Naive thymus-derived CD4-positive, alpha-beta T cell (primary cell): Measurements from ENCODE around the gene PHF11. TPM values are rescaled to one million over a fixed set of nuclear protein-coding genes. Genes with fewer than 3 reads are reported as not detected.

Experiments used
- ATAC-seq: fragments of 150-1000 bp; cut with Tn5 transposase; 2 replicates; pipeline ENCODE4 v1.10.0; 2021; ENCODE audit warnings: mild to moderate bottlenecking, moderate library complexity
- CTCF ChIA-PET: fragments of 350-600 bp; sonication (Branson Sonifier 250); formaldehyde crosslinking; loops from one replicate; lab custom pipeline; 2021; ENCODE audit warnings: antibody characterized with exemption; lab: Charles Lee
- POLR2A ChIA-PET: fragments of 350-600 bp; sonication (Branson Sonifier 250); formaldehyde crosslinking; loops from one replicate; lab custom pipeline; 2021; ENCODE audit warnings: antibody characterized with exemption, inconsistent platforms; lab: Charles Lee
- DNase-seq, 9 donors: peaks; one replicate each; pipeline versions ENCODE4 v3.0.0 to v3.0.0-alpha.2; 2020 to 2022; ENCODE audit warnings: mixed read lengths in 1 of 9
- H3K27ac ChIP-seq: one replicate; pipeline ENCODE4 v1.7.0; 2013; ENCODE audit warnings: mild to moderate bottlenecking, low read depth, low read length, moderate library complexity
- H3K27me3 ChIP-seq, 2 donors: one replicate each; pipeline ENCODE4 v1.7.0; 2013; ENCODE audit warnings: low read length in 2 of 2, mild to moderate bottlenecking in 2 of 2, moderate library complexity in 2 of 2; ENCODE audit not compliant: control insufficient read depth in 2 of 2, insufficient read depth in 2 of 2
- H3K36me3 ChIP-seq, 3 experiments: 1 replicate in 2 of 3; 2 replicates in 1 of 3; pipeline ENCODE4 v1.7.0; 2013; ENCODE audit warnings: low read length in 3 of 3, mild to moderate bottlenecking in 3 of 3, moderate library complexity in 1 of 3; ENCODE audit not compliant: insufficient read depth in 3 of 3, control insufficient read depth in 2 of 3
- H3K4me1 ChIP-seq, 2 donors: one replicate each; pipeline ENCODE4 v1.7.0; 2013; ENCODE audit warnings: low read length in 2 of 2, mild to moderate bottlenecking in 2 of 2, moderate library complexity in 1 of 2; ENCODE audit not compliant: control insufficient read depth in 2 of 2, insufficient read depth in 2 of 2
- H3K4me3 ChIP-seq: 2 replicates; pipeline ENCODE4 v1.7.0; 2013; ENCODE audit warnings: mild to moderate bottlenecking, low read length
- H3K9me3 ChIP-seq, 3 experiments: 1 replicate in 2 of 3; 2 replicates in 1 of 3; pipeline ENCODE4 v1.7.0; 2013; ENCODE audit warnings: low read length in 3 of 3; ENCODE audit not compliant: control insufficient read depth in 2 of 3
- H3K27ac Mint-ChIP-seq, 9 donors: one replicate each; pipeline ENCODE4 v1.8.0; 2020 to 2022; ENCODE audit warnings: mixed read lengths in 9 of 9, mild to moderate bottlenecking in 8 of 9, moderate library complexity in 5 of 9, inconsistent platforms in 2 of 9
- H3K27me3 Mint-ChIP-seq, 5 donors: one replicate each; pipeline ENCODE4 v1.8.0; 2021 to 2022; ENCODE audit warnings: mixed read lengths in 5 of 5, mild to moderate bottlenecking in 1 of 5
- H3K36me3 Mint-ChIP-seq, 5 donors: one replicate each; pipeline ENCODE4 v1.8.0; 2020 to 2022; ENCODE audit warnings: mixed read lengths in 5 of 5, mild to moderate bottlenecking in 3 of 5, inconsistent platforms in 1 of 5
- H3K4me1 Mint-ChIP-seq, 7 donors: one replicate each; pipeline ENCODE4 v1.8.0; 2020 to 2022; ENCODE audit warnings: mixed read lengths in 7 of 7, mild to moderate bottlenecking in 3 of 7, inconsistent platforms in 1 of 7
- H3K4me3 Mint-ChIP-seq, 10 donors: one replicate each; pipeline ENCODE4 v1.8.0; 2020 to 2022; ENCODE audit warnings: mild to moderate bottlenecking in 10 of 10, mixed read lengths in 10 of 10, moderate library complexity in 6 of 10, inconsistent platforms in 2 of 10
- H3K9me3 Mint-ChIP-seq, 11 donors: one replicate each; pipeline ENCODE4 v1.8.0; 2020 to 2022; ENCODE audit warnings: mixed read lengths in 11 of 11, mild to moderate bottlenecking in 4 of 11, inconsistent platforms in 1 of 11, moderate library complexity in 1 of 11
- intact Hi-C, 2 donors: fragments of 100-400 bp; cut with micrococcal nuclease; formaldehyde crosslinking; loops; one replicate each; pipeline ENCODE4 v1.15.1; 2023
- polyA plus RNA-seq, 2 donors: library from polyadenylated mRNA; unstranded; fragments of 300-500 nt; fragmentation: Illumina TruSeq; gene quantifications; one replicate each; pipeline ENCODE4 v1.2.3, GENCODE V29; 2021
- total RNA-seq, 6 experiments: library from RNA in 5 of 6; stranded (reverse) in 5 of 6; gene quantifications; 1 replicate in 5 of 6; 2 replicates in 1 of 6; pipeline ENCODE4 v1.2.3 and lab custom pipeline; 2021 to 2026

PHF11 gene
- total and polyA plus RNA-seq, 7 experiments from 2014 or later, result 80.6 to 132 (median 106) TPM

DNA sequence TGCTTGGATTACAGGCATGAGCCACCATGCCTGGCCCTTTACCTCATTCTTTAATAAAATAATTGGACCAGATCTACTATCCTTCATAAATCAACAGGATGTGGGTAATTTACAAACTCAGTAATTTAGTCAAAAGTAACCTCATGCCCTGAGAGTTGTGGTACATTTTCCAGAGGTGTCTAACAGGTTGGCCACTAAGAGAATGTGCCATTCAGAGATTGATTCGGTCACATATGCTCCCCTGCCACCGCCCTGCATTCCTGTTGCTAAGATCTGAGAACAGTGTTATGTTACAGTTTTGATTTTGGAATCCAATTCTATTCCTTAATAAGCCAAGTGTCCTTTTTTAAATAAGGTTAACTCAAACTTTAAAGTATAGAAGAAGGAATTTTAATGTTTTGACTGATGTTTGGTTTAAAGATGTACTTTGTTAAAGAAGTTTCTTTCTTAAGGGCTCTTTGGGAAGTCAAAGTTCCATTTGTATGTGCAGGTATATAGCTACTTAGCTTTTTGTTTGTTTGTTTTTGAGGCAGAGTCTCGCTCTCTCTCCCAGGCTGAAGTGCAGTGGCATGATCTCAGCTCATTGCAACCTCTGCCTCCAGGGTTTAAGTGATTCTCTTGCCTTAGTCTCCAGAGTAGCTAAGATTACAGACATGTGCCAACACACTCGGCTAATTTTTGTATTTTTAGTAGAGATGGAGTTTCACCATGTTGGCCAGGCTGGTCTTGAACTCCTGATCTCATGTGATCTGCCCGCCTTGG, 29.2 kb downstream of the PHF11 start:
- Histone ChIP-seq H3K27me3 (no peaks in the 10 kb centered on the region), H3K27ac (no peak overlapping the region), H3K4me3 (no peak overlapping the region), H3K4me1 (no peaks in the 10 kb centered on the region), H3K9me3 (no peaks in the 10 kb centered on the region), H3K36me3 (peaks cover 4 to 18% (median 12%) of the 10 kb centered on the region in 3 experiments)
- no peaks in the 10 kb centered on the region for H3K9me3 Mint-ChIP-seq
- H3K27ac Mint-ChIP-seq, result peak overlapping the region in 3 of 9 donors; percentile 51 to 68 (median 59)
- ATAC-seq, result no peak
- H3K4me1 Mint-ChIP-seq, result peaks cover 0 to 9% (median 0%) of the 10 kb centered on the region in 7 donors
- intact Hi-C loops, result no loop called here
- ChIA-PET POLR2A (interaction anchor here (0.6 to 1.2 kb wide), 2 partner anchors 29 to 1635 kb away, joined by 4 to 5 read pairs; partner anchors contain the start of gene PHF11), CTCF (interaction anchor here (1.1 kb wide), 1 partner anchor 244 kb away, joined by 3 read pairs; no protein-coding TSS in a partner anchor)
- peaks cover 3 to 32% (median 26%) of the 10 kb centered on the region in 5 donors for H3K36me3 Mint-ChIP-seq
- H3K27me3 Mint-ChIP-seq, result no peaks in the 10 kb centered on the region
- no peak for DNase-seq
- H3K4me3 Mint-ChIP-seq, result no peak overlapping the region

DNA sequence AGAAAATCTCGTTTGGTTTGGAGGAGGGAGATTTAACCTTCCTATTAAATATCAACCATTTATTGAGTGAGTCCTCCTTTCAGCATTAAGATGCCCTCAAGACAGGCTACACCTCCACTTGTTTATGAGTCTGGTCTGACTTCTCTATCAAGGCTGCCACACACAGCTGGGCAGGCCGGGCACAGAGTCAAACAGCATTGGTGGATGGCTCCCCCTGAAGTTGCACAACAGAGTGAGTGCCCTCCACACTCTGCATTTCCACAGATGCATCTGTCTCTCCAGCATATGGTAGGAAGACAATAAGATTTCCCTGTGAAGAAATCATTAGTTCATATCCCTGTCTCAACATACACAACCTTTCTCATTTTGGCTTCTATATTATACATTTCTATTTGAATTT, 31.4 kb downstream of the PHF11 start:
- POLR2A ChIA-PET, result no interaction called here
- Mint-ChIP-seq H3K27ac (peak overlapping the region in 6 of 9 donors; percentile 38 to 71 (median 50)), H3K4me3 (no peak overlapping the region), H3K27me3 (no peaks in the 10 kb centered on the region), H3K9me3 (no peaks in the 10 kb centered on the region), H3K4me1 (peaks cover 0 to 15% (median 4%) of the 10 kb centered on the region in 7 donors), H3K36me3 (peaks cover 3 to 34% (median 24%) of the 10 kb centered on the region in 5 donors)
- no peaks in the 10 kb centered on the region for H3K27me3 ChIP-seq
- ATAC-seq (no peak), DNase-seq (no peak)
- no peak overlapping the region for H3K27ac ChIP-seq
- no peaks in the 10 kb centered on the region for H3K9me3 ChIP-seq
- peaks cover 4 to 10% (median 9%) of the 10 kb centered on the region in 3 experiments for H3K36me3 ChIP-seq
- CTCF ChIA-PET, result no interaction called here
- intact Hi-C loops, result no loop called here
- H3K4me3 ChIP-seq, result no peak overlapping the region
- H3K4me1 ChIP-seq, result no peaks in the 10 kb centered on the region

DNA sequence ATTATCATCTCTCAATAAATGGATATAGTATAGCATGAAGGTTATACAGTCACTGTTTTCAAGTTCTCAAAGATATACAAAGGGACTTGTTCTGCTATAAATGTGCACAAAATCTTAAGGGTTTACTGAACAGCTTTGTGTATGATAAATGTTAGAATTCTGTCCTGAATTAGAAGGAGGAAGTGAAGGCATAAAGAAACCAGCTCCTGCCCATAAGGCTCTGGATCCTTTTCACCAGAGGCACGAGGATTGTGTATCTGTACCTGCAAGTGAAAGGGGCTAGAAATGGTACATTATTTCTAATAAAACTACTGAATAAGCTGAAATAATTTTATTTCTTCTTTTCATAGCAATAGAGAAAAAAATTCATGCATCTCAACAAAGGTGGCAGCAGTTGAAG, 32.4 kb downstream of the PHF11 start:
- Histone ChIP-seq H3K27ac (no peak overlapping the region), H3K4me3 (no peak overlapping the region), H3K4me1 (no peaks in the 10 kb centered on the region), H3K9me3 (no peaks in the 10 kb centered on the region), H3K36me3 (peaks cover 4 to 6% (median 5%) of the 10 kb centered on the region in 3 experiments), H3K27me3 (no peaks in the 10 kb centered on the region)
- ChIA-PET CTCF (interaction anchor here (0.6 to 0.7 kb wide), 2 partner anchors 32 to 84 kb away, joined by 3 read pairs; no protein-coding TSS in a partner anchor), POLR2A (interaction anchor here (0.5 to 0.6 kb wide), 2 partner anchors 14 to 556 kb away, joined by 3 to 5 read pairs; no protein-coding TSS in a partner anchor)
- H3K4me3 Mint-ChIP-seq, result no peak overlapping the region
- peaks cover 3 to 35% (median 24%) of the 10 kb centered on the region in 5 donors for H3K36me3 Mint-ChIP-seq
- H3K27me3 Mint-ChIP-seq, result no peaks in the 10 kb centered on the region
- H3K27ac Mint-ChIP-seq, result peak overlapping the region in 4 of 9 donors; percentile 4 to 77 (median 68)
- intact Hi-C loops, result no loop called here
- H3K9me3 Mint-ChIP-seq, result no peaks in the 10 kb centered on the region
- no peak for ATAC-seq
- peaks cover 0 to 22% (median 7%) of the 10 kb centered on the region in 7 donors for H3K4me1 Mint-ChIP-seq
- no peak for DNase-seq

DNA sequence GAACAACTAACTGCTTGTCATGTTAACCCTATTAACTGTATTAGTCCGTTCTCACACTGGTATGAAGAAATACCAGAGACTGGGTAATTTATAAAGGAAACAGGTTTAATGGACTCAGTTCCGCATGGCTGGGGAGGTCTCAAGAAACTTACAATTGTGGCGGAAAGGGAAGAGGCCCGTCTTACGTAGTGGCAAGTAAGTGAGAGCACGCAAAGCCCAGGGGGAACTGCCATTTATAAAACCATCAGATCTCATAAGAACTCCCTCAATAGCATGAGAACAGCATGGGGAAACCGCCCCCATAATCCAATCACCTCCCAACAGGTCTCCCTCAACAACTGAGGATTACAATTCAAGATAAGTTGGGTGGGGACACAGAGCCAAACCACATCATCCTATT, 34.7 kb downstream of the PHF11 start:
- Histone ChIP-seq H3K4me3 (no peak overlapping the region), H3K9me3 (no peaks in the 10 kb centered on the region), H3K36me3 (peaks cover 0 to 5% (median 5%) of the 10 kb centered on the region in 3 experiments), H3K4me1 (no peaks in the 10 kb centered on the region), H3K27me3 (no peaks in the 10 kb centered on the region), H3K27ac (no peak overlapping the region)
- Mint-ChIP-seq H3K36me3 (peaks cover 7 to 42% (median 34%) of the 10 kb centered on the region in 5 donors), H3K4me3 (no peak overlapping the region), H3K4me1 (peaks cover 0 to 26% (median 11%) of the 10 kb centered on the region in 7 donors), H3K9me3 (no peaks in the 10 kb centered on the region), H3K27me3 (no peaks in the 10 kb centered on the region), H3K27ac (peak overlapping the region in 7 of 9 donors; percentile 2 to 74 (median 45))
- ChIA-PET POLR2A (interaction anchor here (1.4 kb wide), 1 partner anchor 9 kb away, joined by 3 read pairs; no protein-coding TSS in a partner anchor), CTCF (no interaction called here)
- ATAC-seq (peak; percentile 70), DNase-seq (no peak)
- intact Hi-C loops, result no loop called here

DNA sequence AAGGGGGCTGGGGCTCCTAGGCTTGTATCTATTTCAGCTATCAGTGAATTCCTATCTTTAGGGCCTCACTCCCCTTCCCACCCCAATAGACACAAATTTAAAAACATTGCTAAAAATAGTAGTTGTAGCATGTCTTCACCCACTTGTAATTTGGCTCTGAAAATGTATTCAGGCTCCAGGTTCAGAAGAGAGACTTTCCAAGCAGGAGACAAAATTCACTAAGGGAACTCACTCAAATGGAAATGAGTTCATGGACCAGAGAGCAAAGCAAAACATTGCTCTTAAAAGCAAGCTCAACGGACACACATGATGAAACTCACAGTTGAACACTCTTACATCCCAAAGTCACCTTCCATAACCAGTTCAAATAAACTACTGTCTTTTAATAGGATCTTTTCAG, 36.8 kb downstream of the PHF11 start:
- DNase-seq (no peak), ATAC-seq (no peak)
- Histone ChIP-seq H3K9me3 (no peaks in the 10 kb centered on the region), H3K4me3 (no peak overlapping the region), H3K36me3 (peaks cover 0 to 5% (median 0%) of the 10 kb centered on the region in 3 experiments), H3K27ac (no peak overlapping the region), H3K4me1 (no peaks in the 10 kb centered on the region), H3K27me3 (no peaks in the 10 kb centered on the region)
- Mint-ChIP-seq H3K4me3 (peak overlapping the region in 1 of 10 donors; percentile 9), H3K4me1 (peaks cover 0 to 22% (median 8%) of the 10 kb centered on the region in 7 donors), H3K36me3 (peaks cover 4 to 47% (median 25%) of the 10 kb centered on the region in 5 donors), H3K9me3 (no peaks in the 10 kb centered on the region), H3K27me3 (no peaks in the 10 kb centered on the region), H3K27ac (peak overlapping the region in 6 of 9 donors; percentile 7 to 75 (median 28))
- ChIA-PET CTCF (no interaction called here), POLR2A (interaction anchor here (0.9 kb wide), 1 partner anchor 34 kb away, joined by 3 read pairs; no protein-coding TSS in a partner anchor)
- intact Hi-C loops, result no loop called here

GRCh38 chr13:49533011-49533410, 37.3 kb downstream of the PHF11 start:
- Histone ChIP-seq H3K4me1 (no peaks in the 10 kb centered on the region), H3K27me3 (no peaks in the 10 kb centered on the region), H3K36me3 (peaks cover 0 to 2% (median 0%) of the 10 kb centered on the region in 3 experiments), H3K9me3 (no peaks in the 10 kb centered on the region), H3K4me3 (no peak overlapping the region), H3K27ac (no peak overlapping the region)
- H3K9me3 Mint-ChIP-seq, result no peaks in the 10 kb centered on the region
- CTCF ChIA-PET, result no interaction called here
- H3K36me3 Mint-ChIP-seq, result peaks cover 4 to 47% (median 25%) of the 10 kb centered on the region in 5 donors
- no peak for DNase-seq
- peaks cover 0 to 26% (median 8%) of the 10 kb centered on the region in 7 donors for H3K4me1 Mint-ChIP-seq
- no peak for ATAC-seq
- intact Hi-C loops, result no loop called here
- no peaks in the 10 kb centered on the region for H3K27me3 Mint-ChIP-seq
- H3K27ac Mint-ChIP-seq, result peak overlapping the region in 5 of 9 donors; percentile 7 to 65 (median 32)
- POLR2A ChIA-PET, result no interaction called here
- H3K4me3 Mint-ChIP-seq, result peak overlapping the region in 1 of 10 donors; percentile 9
